HG02884 (cell line): ENCODE results near the gene ZNF135.

ENCODE experiments used
- ATAC-seq: cut with Tn5 transposase; IDR thresholded peaks from one replicate; pipeline ENCODE4 v1.9.1; 2021; ENCODE audit warnings: mild to moderate bottlenecking, moderate library complexity; ENCODE audit not compliant: unreplicated experiment

The ZNF135 gene

GRCh38 chr19:58059003-58059670 is at the start of gene ZNF135:
Gene ZNF135, plus strand, starts transcription at chr19:58059282. Its CDS starts 721 bp downstream, at chr19:58060003.
- no peak for ATAC-seq

GRCh38 chr19:58009301-58009665 is 49.8 kb upstream of the ZNF135 start:
- no peak for ATAC-seq

GRCh38 chr19:58009666-58010301 is 49.3 kb upstream of the ZNF135 start:
- ATAC-seq = no peak

- ATAC-seq = no peak
Measured at GRCh38 chr19:58010507-58010906, 48.6 kb upstream of the ZNF135 start.

- no peak for ATAC-seq
Measured at GRCh38 chr19:58014141-58014540, 44.9 kb upstream of the ZNF135 start.

GRCh38 chr19:58020129-58020528 is 39.0 kb upstream of the ZNF135 start:
- ATAC-seq = no peak

- ATAC-seq = no peak
Measured at GRCh38 chr19:58021541-58022282, 37.4 kb upstream of the ZNF135 start.

GRCh38 chr19:58022283-58022660 is 36.8 kb upstream of the ZNF135 start:
- no peak for ATAC-seq

GRCh38 chr19:58024661-58025060 is 34.4 kb upstream of the ZNF135 start:
- no peak for ATAC-seq

- no peak for ATAC-seq
Measured at GRCh38 chr19:58033741-58034476, 25.2 kb upstream of the ZNF135 start, which contains the start of gene ZSCAN1. Gene ZSCAN1, plus strand, starts transcription at chr19:58034025. Its CDS starts 3,812 bp downstream, at chr19:58037837.

- no peak for ATAC-seq
Measured at GRCh38 chr19:58034477-58034793, 24.6 kb upstream of the ZNF135 start.

GRCh38 chr19:58035863-58036262 is 23.2 kb upstream of the ZNF135 start:
- no peak for ATAC-seq

- no peak for ATAC-seq
Measured at GRCh38 chr19:58037927-58038687, 21.0 kb upstream of the ZNF135 start.

GRCh38 chr19:58038688-58039204 is 20.3 kb upstream of the ZNF135 start:
- ATAC-seq = no peak

GRCh38 chr19:58040751-58041525 is 18.1 kb upstream of the ZNF135 start:
- no peak for ATAC-seq

GRCh38 chr19:58042495-58043340 is 16.4 kb upstream of the ZNF135 start:
- ATAC-seq = no peak

- ATAC-seq = no peak
Measured at GRCh38 chr19:58044391-58044790, 14.7 kb upstream of the ZNF135 start.

- ATAC-seq = no peak
Measured at GRCh38 chr19:58044886-58045285, 14.2 kb upstream of the ZNF135 start.
